Measurements from ENCODE around the gene AOPEP.

The AOPEP gene, protein sequence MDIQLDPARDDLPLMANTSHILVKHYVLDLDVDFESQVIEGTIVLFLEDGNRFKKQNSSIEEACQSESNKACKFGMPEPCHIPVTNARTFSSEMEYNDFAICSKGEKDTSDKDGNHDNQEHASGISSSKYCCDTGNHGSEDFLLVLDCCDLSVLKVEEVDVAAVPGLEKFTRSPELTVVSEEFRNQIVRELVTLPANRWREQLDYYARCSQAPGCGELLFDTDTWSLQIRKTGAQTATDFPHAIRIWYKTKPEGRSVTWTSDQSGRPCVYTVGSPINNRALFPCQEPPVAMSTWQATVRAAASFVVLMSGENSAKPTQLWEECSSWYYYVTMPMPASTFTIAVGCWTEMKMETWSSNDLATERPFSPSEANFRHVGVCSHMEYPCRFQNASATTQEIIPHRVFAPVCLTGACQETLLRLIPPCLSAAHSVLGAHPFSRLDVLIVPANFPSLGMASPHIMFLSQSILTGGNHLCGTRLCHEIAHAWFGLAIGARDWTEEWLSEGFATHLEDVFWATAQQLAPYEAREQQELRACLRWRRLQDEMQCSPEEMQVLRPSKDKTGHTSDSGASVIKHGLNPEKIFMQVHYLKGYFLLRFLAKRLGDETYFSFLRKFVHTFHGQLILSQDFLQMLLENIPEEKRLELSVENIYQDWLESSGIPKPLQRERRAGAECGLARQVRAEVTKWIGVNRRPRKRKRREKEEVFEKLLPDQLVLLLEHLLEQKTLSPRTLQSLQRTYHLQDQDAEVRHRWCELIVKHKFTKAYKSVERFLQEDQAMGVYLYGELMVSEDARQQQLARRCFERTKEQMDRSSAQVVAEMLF

DNA sequence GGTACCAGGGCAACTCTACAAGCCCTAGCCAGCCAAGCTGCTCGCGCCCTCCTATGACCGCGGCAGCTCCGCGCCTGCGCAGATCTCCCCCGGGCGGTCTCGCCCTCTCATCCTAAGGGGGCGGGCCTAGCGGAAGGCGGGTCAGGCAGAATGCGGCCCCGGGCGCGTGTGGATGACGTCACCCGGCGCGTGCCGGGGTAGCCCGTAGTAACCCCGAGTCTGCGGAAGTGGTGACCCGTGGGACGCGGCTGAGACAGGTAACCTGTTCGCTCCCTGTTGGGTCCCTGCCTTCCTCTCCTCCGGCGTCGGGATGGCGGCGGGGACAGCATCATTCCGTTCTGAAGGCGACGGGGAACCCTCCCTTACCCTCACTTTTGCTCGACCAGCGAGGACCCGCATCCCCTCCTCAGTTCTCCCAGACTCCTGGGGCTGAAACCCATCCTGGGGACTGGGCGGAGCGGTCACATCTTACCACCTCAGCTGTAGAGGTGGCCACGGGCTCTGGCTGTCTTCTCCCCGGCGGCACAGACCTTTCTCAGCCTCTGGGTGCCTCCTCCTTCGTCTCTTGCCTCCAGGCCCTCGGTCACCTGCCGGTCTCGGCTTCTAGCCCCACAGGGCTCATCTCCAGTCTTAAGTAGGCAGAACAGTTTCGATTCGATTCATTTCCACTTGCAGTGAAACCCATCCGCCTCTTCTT is at the start of gene AOPEP:
TSS of gene AOPEP (plus strand) at position 205 of the 697 bp plus-strand sequence. CDS start 33,085 bp downstream, outside the sequence.
- peak within 1 kb of the TSS; percentile 62 for H3K4me3 ChIP-seq (ENCODE audit: low read depth, low read length)
- POLR2A ChIA-PET = interaction anchor here (0.7 to 2.0 kb wide), 4 partner anchors 14 to 42 kb away, joined by 3 to 9 read pairs (median 3); no protein-coding TSS in a partner anchor
- TF ChIP-seq ZNF660 (tag by site-specific recombination; IDR thresholded peaks at IDR 0.05) (no peak; the same call in 1 of the 2 replicates), ZBTB8A (tag by site-specific recombination; IDR thresholded peaks at IDR 0.05) (peak; percentile 65; the same call in 1 of the 2 replicates), ZNF549 (tag by site-specific recombination; IDR thresholded peaks at IDR 0.05) (no peak), ZNF23 (tag by site-specific recombination; IDR thresholded peaks at IDR 0.05; ENCODE audit: borderline replicate concordance) (no peak), ZNF514 (tag by site-specific recombination; IDR thresholded peaks at IDR 0.05) (no peak), ZNF48 (tag by site-specific recombination; IDR thresholded peaks at IDR 0.05) (no peak), PRDM1 (tag by site-specific recombination; IDR thresholded peaks at IDR 0.05) (no peak), SCRT2 (tag by site-specific recombination; IDR thresholded peaks at IDR 0.05) (peak; percentile 87), ZNF664 (tag by site-specific recombination; IDR thresholded peaks at IDR 0.05) (no peak), ZNF747 (tag by site-specific recombination; IDR thresholded peaks at IDR 0.05) (no peak), ZNF239 (tag by site-specific recombination; IDR thresholded peaks at IDR 0.05) (no peak), SCRT1 (tag by site-specific recombination; IDR thresholded peaks at IDR 0.05; ENCODE audit: borderline replicate concordance) (no peak; the same call in 1 of the 2 replicates), ZNF654 (tag by site-specific recombination; IDR thresholded peaks at IDR 0.05; ENCODE audit: low read depth) (no peak)
- TF ChIP-seq, protein P1, sequence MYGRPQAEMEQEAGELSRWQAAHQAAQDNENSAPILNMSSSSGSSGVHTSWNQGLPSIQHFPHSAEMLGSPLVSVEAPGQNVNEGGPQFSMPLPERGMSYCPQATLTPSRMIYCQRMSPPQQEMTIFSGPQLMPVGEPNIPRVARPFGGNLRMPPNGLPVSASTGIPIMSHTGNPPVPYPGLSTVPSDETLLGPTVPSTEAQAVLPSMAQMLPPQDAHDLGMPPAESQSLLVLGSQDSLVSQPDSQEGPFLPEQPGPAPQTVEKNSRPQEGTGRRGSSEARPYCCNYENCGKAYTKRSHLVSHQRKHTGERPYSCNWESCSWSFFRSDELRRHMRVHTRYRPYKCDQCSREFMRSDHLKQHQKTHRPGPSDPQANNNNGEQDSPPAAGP (tag by site-specific recombination; IDR thresholded peaks at IDR 0.05) = peak; percentile 83
- TF ChIP-seq, protein P2, sequence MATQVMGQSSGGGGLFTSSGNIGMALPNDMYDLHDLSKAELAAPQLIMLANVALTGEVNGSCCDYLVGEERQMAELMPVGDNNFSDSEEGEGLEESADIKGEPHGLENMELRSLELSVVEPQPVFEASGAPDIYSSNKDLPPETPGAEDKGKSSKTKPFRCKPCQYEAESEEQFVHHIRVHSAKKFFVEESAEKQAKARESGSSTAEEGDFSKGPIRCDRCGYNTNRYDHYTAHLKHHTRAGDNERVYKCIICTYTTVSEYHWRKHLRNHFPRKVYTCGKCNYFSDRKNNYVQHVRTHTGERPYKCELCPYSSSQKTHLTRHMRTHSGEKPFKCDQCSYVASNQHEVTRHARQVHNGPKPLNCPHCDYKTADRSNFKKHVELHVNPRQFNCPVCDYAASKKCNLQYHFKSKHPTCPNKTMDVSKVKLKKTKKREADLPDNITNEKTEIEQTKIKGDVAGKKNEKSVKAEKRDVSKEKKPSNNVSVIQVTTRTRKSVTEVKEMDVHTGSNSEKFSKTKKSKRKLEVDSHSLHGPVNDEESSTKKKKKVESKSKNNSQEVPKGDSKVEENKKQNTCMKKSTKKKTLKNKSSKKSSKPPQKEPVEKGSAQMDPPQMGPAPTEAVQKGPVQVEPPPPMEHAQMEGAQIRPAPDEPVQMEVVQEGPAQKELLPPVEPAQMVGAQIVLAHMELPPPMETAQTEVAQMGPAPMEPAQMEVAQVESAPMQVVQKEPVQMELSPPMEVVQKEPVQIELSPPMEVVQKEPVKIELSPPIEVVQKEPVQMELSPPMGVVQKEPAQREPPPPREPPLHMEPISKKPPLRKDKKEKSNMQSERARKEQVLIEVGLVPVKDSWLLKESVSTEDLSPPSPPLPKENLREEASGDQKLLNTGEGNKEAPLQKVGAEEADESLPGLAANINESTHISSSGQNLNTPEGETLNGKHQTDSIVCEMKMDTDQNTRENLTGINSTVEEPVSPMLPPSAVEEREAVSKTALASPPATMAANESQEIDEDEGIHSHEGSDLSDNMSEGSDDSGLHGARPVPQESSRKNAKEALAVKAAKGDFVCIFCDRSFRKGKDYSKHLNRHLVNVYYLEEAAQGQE (tag by site-specific recombination; IDR thresholded peaks at IDR 0.05) = no peak
- TF ChIP-seq, protein P3, sequence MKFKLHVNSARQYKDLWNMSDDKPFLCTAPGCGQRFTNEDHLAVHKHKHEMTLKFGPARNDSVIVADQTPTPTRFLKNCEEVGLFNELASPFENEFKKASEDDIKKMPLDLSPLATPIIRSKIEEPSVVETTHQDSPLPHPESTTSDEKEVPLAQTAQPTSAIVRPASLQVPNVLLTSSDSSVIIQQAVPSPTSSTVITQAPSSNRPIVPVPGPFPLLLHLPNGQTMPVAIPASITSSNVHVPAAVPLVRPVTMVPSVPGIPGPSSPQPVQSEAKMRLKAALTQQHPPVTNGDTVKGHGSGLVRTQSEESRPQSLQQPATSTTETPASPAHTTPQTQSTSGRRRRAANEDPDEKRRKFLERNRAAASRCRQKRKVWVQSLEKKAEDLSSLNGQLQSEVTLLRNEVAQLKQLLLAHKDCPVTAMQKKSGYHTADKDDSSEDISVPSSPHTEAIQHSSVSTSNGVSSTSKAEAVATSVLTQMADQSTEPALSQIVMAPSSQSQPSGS (tag by site-specific recombination; IDR thresholded peaks at IDR 0.05; ENCODE audit: low read depth) = peak; percentile 99
- TF ChIP-seq, protein P4, sequence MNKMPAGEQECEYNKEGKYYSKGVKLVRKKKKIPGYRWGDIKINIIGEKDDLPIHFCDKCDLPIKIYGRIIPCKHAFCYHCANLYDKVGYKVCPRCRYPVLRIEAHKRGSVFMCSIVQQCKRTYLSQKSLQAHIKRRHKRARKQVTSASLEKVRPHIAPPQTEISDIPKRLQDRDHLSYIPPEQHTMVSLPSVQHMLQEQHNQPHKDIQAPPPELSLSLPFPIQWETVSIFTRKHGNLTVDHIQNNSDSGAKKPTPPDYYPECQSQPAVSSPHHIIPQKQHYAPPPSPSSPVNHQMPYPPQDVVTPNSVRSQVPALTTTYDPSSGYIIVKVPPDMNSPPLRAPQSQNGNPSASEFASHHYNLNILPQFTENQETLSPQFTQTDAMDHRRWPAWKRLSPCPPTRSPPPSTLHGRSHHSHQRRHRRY (tag by site-specific recombination; IDR thresholded peaks at IDR 0.05) = no peak
- TF ChIP-seq, protein P5, sequence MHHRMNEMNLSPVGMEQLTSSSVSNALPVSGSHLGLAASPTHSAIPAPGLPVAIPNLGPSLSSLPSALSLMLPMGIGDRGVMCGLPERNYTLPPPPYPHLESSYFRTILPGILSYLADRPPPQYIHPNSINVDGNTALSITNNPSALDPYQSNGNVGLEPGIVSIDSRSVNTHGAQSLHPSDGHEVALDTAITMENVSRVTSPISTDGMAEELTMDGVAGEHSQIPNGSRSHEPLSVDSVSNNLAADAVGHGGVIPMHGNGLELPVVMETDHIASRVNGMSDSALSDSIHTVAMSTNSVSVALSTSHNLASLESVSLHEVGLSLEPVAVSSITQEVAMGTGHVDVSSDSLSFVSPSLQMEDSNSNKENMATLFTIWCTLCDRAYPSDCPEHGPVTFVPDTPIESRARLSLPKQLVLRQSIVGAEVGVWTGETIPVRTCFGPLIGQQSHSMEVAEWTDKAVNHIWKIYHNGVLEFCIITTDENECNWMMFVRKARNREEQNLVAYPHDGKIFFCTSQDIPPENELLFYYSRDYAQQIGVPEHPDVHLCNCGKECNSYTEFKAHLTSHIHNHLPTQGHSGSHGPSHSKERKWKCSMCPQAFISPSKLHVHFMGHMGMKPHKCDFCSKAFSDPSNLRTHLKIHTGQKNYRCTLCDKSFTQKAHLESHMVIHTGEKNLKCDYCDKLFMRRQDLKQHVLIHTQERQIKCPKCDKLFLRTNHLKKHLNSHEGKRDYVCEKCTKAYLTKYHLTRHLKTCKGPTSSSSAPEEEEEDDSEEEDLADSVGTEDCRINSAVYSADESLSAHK (tag by site-specific recombination; IDR thresholded peaks at IDR 0.05) = no peak
- TF ChIP-seq, protein P6, sequence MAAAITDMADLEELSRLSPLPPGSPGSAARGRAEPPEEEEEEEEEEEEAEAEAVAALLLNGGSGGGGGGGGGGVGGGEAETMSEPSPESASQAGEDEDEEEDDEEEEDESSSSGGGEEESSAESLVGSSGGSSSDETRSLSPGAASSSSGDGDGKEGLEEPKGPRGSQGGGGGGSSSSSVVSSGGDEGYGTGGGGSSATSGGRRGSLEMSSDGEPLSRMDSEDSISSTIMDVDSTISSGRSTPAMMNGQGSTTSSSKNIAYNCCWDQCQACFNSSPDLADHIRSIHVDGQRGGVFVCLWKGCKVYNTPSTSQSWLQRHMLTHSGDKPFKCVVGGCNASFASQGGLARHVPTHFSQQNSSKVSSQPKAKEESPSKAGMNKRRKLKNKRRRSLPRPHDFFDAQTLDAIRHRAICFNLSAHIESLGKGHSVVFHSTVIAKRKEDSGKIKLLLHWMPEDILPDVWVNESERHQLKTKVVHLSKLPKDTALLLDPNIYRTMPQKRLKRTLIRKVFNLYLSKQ (tag by site-specific recombination; IDR thresholded peaks at IDR 0.05; ENCODE audit: borderline replicate concordance) = no peak
- TF ChIP-seq, protein P7, sequence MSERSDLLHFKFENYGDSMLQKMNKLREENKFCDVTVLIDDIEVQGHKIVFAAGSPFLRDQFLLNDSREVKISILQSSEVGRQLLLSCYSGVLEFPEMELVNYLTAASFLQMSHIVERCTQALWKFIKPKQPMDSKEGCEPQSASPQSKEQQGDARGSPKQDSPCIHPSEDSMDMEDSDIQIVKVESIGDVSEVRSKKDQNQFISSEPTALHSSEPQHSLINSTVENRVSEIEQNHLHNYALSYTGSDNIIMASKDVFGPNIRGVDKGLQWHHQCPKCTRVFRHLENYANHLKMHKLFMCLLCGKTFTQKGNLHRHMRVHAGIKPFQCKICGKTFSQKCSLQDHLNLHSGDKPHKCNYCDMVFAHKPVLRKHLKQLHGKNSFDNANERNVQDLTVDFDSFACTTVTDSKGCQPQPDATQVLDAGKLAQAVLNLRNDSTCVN (tag by site-specific recombination; optimal IDR thresholded peaks at IDR 0.05) = peak; percentile 81

More for the DNA sequence above, at the start of gene AOPEP:
- Histone ChIP-seq H3K27ac (ENCODE audit: extremely low read depth, low read depth, low read length) (peak within 1 kb of the TSS; percentile 1; the same call in 1 of the 2 replicates), H3K9me3 (ENCODE audit: control insufficient read depth, insufficient read depth, low read depth, low read length) (no peaks in the 10 kb centered on the region), H3K4me1 (ENCODE audit: control insufficient read depth, insufficient read depth, low read length) (no peaks in the 10 kb centered on the region), H3K36me3 (ENCODE audit: control insufficient read depth in 2 of 2, insufficient read depth in 1 of 2, low read length in 2 of 2) (no peaks in the 10 kb centered on the region)
- CTCF ChIA-PET = interaction anchor here (0.6 to 1.8 kb wide), 5 partner anchors 9 to 425 kb away, joined by 3 to 7 read pairs (median 3); no protein-coding TSS in a partner anchor

Measured in HEK293 (cell line).